Thyroid gland (tissue), 4 donors: Measurements from ENCODE around the gene SYT13. TPM values are rescaled to one million over a fixed set of nuclear protein-coding genes. Genes with fewer than 3 reads are reported as not detected.

ENCODE experiments used
- DNase-seq, 2 donors: peaks; one replicate each; pipeline ENCODE4 v3.0.0-alpha.2; 2019
- H3K27ac ChIP-seq, 3 donors: fragments of 200-600 bp; sonication (generic); 1 replicate in 2 of 3; 2 replicates in 1 of 3; pipeline ENCODE4 v1.5.1; 2016 to 2019; ENCODE audit warnings: mild to moderate bottlenecking in 1 of 3, moderate library complexity in 1 of 3
- H3K27me3 ChIP-seq: fragments of 200-600 bp; sonication (generic); one replicate; pipeline ENCODE4 v1.5.1; 2019
- H3K36me3 ChIP-seq, 2 donors: fragments of 200-600 bp; sonication (generic); one replicate each; pipeline ENCODE4 v1.5.1; 2016 to 2019
- H3K4me1 ChIP-seq, 2 donors: fragments of 200-600 bp; sonication (generic); one replicate each; pipeline ENCODE4 v1.5.1; 2017 to 2019
- H3K4me3 ChIP-seq, 3 donors: fragments of 200-600 bp; sonication (generic); replicated peaks in 1 of 3; 1 replicate in 2 of 3; 2 replicates in 1 of 3; pipeline ENCODE4 v1.5.1; 2016; ENCODE audit warnings: mild to moderate bottlenecking in 1 of 3
- H3K9me3 ChIP-seq: fragments of 200-600 bp; sonication (generic); one replicate; pipeline ENCODE4 v1.5.1; 2017
- POLR2A ChIP-seq, 2 donors: fragments of 450-650 bp; IDR thresholded peaks; one replicate each; pipeline ENCODE4 v1.6.1; 2017; ENCODE audit warnings: antibody characterized with exemption in 2 of 2, mild to moderate bottlenecking in 2 of 2, moderate library complexity in 1 of 2
- WGBS, 2 donors: methylation state at CpG; one replicate each; pipeline ENCODE4 v1.1.5; 2017; 5-methylcytosine and 5-hydroxymethylcytosine counted together
- intact Hi-C: fragments of 100-400 bp; cut with DNase I; formaldehyde crosslinking; loops from one replicate; pipeline ENCODE4 v1.15.1; 2023
- total RNA-seq, 4 donors: library from RNA; depleted of rRNA; stranded (reverse); fragments of >200 nt; gene quantifications; one replicate each; pipeline ENCODE4 v1.2.3, GENCODE V29; 2016
- TF ChIP-seq, protein P1 (sequence below), 6 experiments: fragments of 200-600 bp in 3 of 6; fragments of 450-650 bp in 3 of 6; sonication (generic) in 3 of 6; IDR thresholded peaks; one replicate each; pipeline ENCODE4 v1.5.1; 2016 to 2019; ENCODE audit warnings: antibody characterized with exemption in 6 of 6, mild to moderate bottlenecking in 2 of 6, inconsistent platforms in 1 of 6, moderate library complexity in 1 of 6

Gene SYT13
- total RNA-seq, 4 donors from 2014 or later = 1.6 to 12.7 (median 4.3) TPM

DNA sequence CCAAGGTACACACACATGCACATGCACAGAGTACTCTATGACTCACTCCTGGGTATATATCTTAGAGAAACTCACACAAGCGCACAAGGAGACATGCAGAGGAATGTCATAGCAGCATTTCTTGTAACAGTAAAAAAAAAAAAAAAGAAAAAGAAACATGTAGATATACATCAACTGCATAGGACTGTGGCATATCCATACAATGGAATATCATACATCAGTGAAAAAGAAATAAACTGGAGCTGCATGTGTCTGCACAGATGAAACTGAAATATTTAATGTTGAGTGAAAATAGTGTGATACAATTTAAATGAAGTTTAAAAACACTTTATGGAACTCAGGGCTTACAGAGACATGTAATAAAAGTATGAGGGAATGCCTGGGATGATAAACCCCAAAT, 46.4 kb downstream of the SYT13 start:
- Histone ChIP-seq H3K27ac (no peak overlapping the region), H3K27me3 (no peaks in the 10 kb centered on the region), H3K9me3 (no peaks in the 10 kb centered on the region), H3K4me1 (no peaks in the 10 kb centered on the region), H3K4me3 (no peak overlapping the region), H3K36me3 (no peaks in the 10 kb centered on the region)
- intact Hi-C loops = loop anchor here (10.0 kb wide), 1 partner anchor 125 kb away; no protein-coding TSS in a partner anchor
- DNase-seq = no peak
- 100% methylated on average over 1 of the region's 1 CpG for WGBS, 2 donors
- no peak for TF ChIP-seq POLR2A (IDR thresholded peaks at IDR 0.05)
- TF ChIP-seq, protein P1, sequence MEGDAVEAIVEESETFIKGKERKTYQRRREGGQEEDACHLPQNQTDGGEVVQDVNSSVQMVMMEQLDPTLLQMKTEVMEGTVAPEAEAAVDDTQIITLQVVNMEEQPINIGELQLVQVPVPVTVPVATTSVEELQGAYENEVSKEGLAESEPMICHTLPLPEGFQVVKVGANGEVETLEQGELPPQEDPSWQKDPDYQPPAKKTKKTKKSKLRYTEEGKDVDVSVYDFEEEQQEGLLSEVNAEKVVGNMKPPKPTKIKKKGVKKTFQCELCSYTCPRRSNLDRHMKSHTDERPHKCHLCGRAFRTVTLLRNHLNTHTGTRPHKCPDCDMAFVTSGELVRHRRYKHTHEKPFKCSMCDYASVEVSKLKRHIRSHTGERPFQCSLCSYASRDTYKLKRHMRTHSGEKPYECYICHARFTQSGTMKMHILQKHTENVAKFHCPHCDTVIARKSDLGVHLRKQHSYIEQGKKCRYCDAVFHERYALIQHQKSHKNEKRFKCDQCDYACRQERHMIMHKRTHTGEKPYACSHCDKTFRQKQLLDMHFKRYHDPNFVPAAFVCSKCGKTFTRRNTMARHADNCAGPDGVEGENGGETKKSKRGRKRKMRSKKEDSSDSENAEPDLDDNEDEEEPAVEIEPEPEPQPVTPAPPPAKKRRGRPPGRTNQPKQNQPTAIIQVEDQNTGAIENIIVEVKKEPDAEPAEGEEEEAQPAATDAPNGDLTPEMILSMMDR (IDR thresholded peaks at IDR 0.05) = no peak

DNA sequence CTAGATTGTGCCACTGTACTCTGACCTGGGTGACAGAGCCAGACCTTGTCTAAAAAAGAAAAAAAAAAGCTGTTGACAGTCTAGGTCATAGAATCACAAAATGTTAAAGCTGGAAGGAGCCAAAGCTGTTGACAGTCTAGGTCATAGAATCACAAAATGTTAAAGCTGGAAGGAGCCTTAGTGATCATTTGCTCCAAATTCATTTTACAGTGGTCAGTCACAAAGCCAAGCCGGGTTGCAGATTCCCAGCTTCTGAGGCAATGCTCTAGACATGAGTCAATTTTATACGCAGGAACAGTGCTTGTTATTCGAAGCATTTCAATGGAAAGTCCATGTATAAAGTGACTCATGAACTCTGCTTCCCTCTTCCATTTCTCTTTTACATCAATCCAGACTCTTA, 47.4 kb downstream of the SYT13 start:
- TF ChIP-seq, protein P1 (IDR thresholded peaks at IDR 0.05) = no peak
- no peak for TF ChIP-seq POLR2A (IDR thresholded peaks at IDR 0.05)
- Histone ChIP-seq H3K36me3 (no peaks in the 10 kb centered on the region), H3K4me1 (no peaks in the 10 kb centered on the region), H3K27me3 (no peaks in the 10 kb centered on the region), H3K9me3 (no peaks in the 10 kb centered on the region), H3K4me3 (no peak overlapping the region), H3K27ac (no peak overlapping the region)
- WGBS, 2 donors = 74 to 81% methylated on average over 3 of the region's 3 CpGs
- no peak for DNase-seq
- intact Hi-C loops = loop anchor here (10.0 kb wide), 1 partner anchor 124 kb away; no protein-coding TSS in a partner anchor

DNA sequence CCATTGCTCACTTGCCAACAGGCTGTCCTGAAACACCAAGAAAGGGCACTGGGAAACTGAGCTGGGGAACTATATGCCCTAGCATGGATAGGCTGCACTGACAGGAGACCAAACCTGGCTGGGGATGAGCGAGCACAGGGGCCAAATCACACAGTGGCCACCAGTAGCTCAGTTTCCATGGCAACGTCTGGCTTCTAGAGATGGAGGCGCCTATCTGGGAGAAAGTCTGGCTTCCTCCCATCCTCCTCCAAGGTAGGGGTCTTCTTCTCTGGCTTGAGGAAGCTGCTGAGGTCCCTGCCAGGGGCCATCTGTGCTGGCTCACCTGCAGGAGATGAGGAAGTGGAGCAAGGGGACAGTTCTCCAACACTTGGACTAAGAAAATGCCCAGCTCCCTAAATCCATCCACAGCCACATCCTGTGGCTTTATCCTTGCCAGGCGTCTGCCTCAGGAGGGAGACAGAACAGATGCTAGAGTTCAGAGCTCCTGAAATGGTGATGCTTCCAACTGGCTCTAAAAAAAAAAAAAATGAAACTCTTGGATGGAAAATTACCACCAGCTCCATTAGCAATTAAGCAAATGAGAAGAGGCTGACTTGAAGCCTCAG, 48.3 kb downstream of the SYT13 start:
- 54 to 71% methylated on average over 1 to 4 of the region's 4 CpGs for WGBS, 2 donors
- Histone ChIP-seq H3K4me1 (no peaks in the 10 kb centered on the region), H3K27ac (no peak overlapping the region), H3K9me3 (no peaks in the 10 kb centered on the region), H3K27me3 (no peaks in the 10 kb centered on the region), H3K4me3 (no peak overlapping the region), H3K36me3 (no peaks in the 10 kb centered on the region)
- no peak for TF ChIP-seq POLR2A (IDR thresholded peaks at IDR 0.05)
- TF ChIP-seq, protein P1 (IDR thresholded peaks at IDR 0.05) = no peak
- intact Hi-C loops = loop anchor here (10.0 kb wide), 1 partner anchor 123 kb away; no protein-coding TSS in a partner anchor
- no peak for DNase-seq

DNA sequence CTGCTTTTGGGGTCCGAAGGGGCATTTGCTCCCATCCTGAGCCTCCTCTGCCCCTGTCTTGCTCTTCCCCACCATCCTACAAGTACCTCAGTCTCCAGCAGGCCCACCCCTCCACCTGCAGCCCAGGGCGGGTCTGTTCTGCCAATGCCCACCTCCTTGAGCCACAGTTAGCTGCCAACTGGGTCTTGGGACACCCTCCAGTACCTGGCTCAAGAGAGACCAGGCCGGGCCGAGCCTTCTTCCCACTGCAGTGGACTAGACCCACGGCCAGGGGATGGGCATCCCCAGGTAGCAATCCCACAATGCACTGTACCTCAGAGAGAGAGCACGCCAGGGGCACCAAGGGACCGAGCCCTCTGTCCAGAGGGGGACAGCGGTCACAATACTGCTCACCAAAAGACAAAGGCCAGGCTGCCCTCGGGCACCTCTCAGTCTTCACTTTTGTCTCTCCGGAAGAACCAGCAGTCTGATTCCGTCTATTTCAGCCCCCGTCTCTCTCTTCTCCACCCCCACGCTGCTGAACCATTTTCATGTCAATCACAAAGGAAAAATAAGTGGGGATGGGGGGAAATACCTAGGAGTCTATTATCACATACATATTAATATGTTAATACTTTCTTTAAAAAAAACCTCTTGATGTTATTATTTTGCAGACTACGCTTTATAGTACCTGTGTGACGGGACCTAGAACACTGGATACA, 51.7 kb downstream of the SYT13 start:
- H3K27ac ChIP-seq = no peak overlapping the region
- no peaks in the 10 kb centered on the region for H3K36me3 ChIP-seq
- WGBS, 2 donors = 92 to 95% methylated on average over 15 of the region's 15 CpGs
- H3K27me3 ChIP-seq = no peaks in the 10 kb centered on the region
- intact Hi-C loops = loop anchor here (10.0 kb wide), 1 partner anchor 120 kb away; no protein-coding TSS in a partner anchor
- no peaks in the 10 kb centered on the region for H3K4me1 ChIP-seq
- no peaks in the 10 kb centered on the region for H3K9me3 ChIP-seq
- no peak for TF ChIP-seq POLR2A (IDR thresholded peaks at IDR 0.05)
- TF ChIP-seq, protein P1 (IDR thresholded peaks at IDR 0.05) = no peak
- H3K4me3 ChIP-seq = no peak overlapping the region
- DNase-seq = no peak

DNA sequence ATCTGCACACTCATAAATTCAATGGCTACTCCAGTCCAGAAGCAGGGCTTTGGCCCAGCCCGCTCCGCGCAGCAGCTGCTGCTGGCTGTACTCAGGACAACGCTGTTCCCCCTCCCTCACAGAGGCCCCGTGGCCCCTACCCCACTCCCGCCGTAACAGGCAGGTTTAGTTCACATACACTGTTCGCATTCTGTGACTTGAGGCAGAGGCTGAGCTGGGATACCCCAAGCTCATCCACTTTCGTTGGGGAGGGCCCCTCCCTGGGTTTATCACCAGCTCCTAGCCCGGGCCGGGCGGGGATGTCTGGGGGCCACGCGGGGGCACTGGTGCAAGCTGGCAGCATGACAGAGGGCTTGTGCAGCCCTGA, 52.4 kb downstream of the SYT13 start:
- WGBS, 2 donors = 77 to 87% methylated on average over 6 to 14 of the region's 14 CpGs
- no peak for TF ChIP-seq POLR2A (IDR thresholded peaks at IDR 0.05)
- TF ChIP-seq, protein P1 (IDR thresholded peaks at IDR 0.05) = peak in 1 of 6 experiments; percentile 4
- Histone ChIP-seq H3K36me3 (no peaks in the 10 kb centered on the region), H3K4me3 (no peak overlapping the region), H3K27ac (no peak overlapping the region), H3K27me3 (no peaks in the 10 kb centered on the region), H3K4me1 (no peaks in the 10 kb centered on the region), H3K9me3 (no peaks in the 10 kb centered on the region)
- no peak for DNase-seq
- intact Hi-C loops = loop anchor here (10.0 kb wide), 1 partner anchor 119 kb away; no protein-coding TSS in a partner anchor
